Natural killer cell (primary cell): Measurements from ENCODE around the gene DSTYK. TPM values are rescaled to one million over a fixed set of nuclear protein-coding genes. Genes with fewer than 3 reads are reported as not detected.
A peak's percentile ranks its signal among the peaks of the same experiment; 100 is the strongest.

Source experiments
- ATAC-seq, 3 donors: fragments of 150-1000 bp in 2 of 3; fragments of 200-7000 bp in 1 of 3; cut with Tn5 transposase; 1 replicate in 1 of 3; 2 replicates in 2 of 3; pipeline ENCODE4 v1.10.0; 2021; ENCODE audit warnings: mild to moderate bottlenecking in 2 of 3, moderate library complexity in 2 of 3
- DNase-seq, 2 donors: peaks; one replicate each; pipeline versions ENCODE4 v3.0.0 to v3.0.0-alpha.2; 2013 to 2021; ENCODE audit warnings: mixed read lengths in 1 of 2
- H3K27ac ChIP-seq: one replicate; pipeline ENCODE4 v1.5.1; 2013; ENCODE audit warnings: mild to moderate bottlenecking, low read length
- H3K27me3 ChIP-seq: one replicate; pipeline ENCODE4 v1.6.1; 2013; ENCODE audit warnings: low read length; ENCODE audit not compliant: control insufficient read depth, insufficient read depth
- H3K36me3 ChIP-seq: one replicate; pipeline ENCODE4 v1.6.1; 2013; ENCODE audit warnings: low read length; ENCODE audit not compliant: control insufficient read depth, insufficient read depth
- H3K4me1 ChIP-seq: one replicate; pipeline ENCODE4 v1.6.1; 2013; ENCODE audit warnings: low read length; ENCODE audit not compliant: control insufficient read depth, insufficient read depth
- H3K4me3 ChIP-seq: one replicate; pipeline ENCODE4 v1.5.1; 2013; ENCODE audit warnings: low read length
- H3K9me3 ChIP-seq: one replicate; pipeline ENCODE4 v1.6.1; 2013; ENCODE audit warnings: low read length; ENCODE audit not compliant: control insufficient read depth, insufficient read depth
- H3K27ac Mint-ChIP-seq, 2 donors: one replicate each; pipeline ENCODE4 v1.8.0; 2022; ENCODE audit warnings: mild to moderate bottlenecking in 2 of 2, mixed read lengths in 2 of 2, moderate library complexity in 1 of 2
- H3K27me3 Mint-ChIP-seq, 2 donors: one replicate each; pipeline ENCODE4 v1.8.0; 2022; ENCODE audit warnings: low read depth in 2 of 2, mixed read lengths in 2 of 2
- H3K36me3 Mint-ChIP-seq: one replicate; pipeline ENCODE4 v1.8.0; 2022; ENCODE audit warnings: mixed read lengths
- H3K4me1 Mint-ChIP-seq, 2 donors: one replicate each; pipeline ENCODE4 v1.8.0; 2022; ENCODE audit warnings: mixed read lengths in 2 of 2
- H3K4me3 Mint-ChIP-seq: one replicate; pipeline ENCODE4 v1.8.0; 2022; ENCODE audit warnings: mild to moderate bottlenecking, moderate library complexity, mixed read lengths
- H3K9me3 Mint-ChIP-seq, 2 donors: one replicate each; pipeline ENCODE4 v1.8.0; 2022; ENCODE audit warnings: mixed read lengths in 2 of 2
- CTCF ChIP-seq: fragments of 200-600 bp; IDR thresholded peaks from one replicate; pipeline ENCODE4 v1.8.0; 2022; ENCODE audit warnings: antibody characterized with exemption
- WGBS: methylation state at CpG from one replicate; pipeline ENCODE4 v1.1.7; 2013; ENCODE audit warnings: missing lambda C conversion rate; ENCODE audit not compliant: insufficient coverage; 5-methylcytosine and 5-hydroxymethylcytosine counted together
- intact Hi-C: fragments of 100-400 bp; cut with micrococcal nuclease; formaldehyde crosslinking; loops from one replicate; pipeline ENCODE4 v1.14.2; 2022
- total RNA-seq, 4 donors: library from RNA; stranded (reverse); fragments of 120-200 nt in 1 of 4; gene quantifications; one replicate each; pipeline versions ENCODE4 v1.2.3 to v1.2.4, GENCODE V29; 2013 to 2022

DSTYK gene
- total RNA-seq, 3 donors from 2014 or later (not counting 1 experiment from before 2014, with no cell fraction given): 9.9 to 17.5 (median 14.9) TPM

- Histone ChIP-seq H3K9me3 (no peaks in the 10 kb centered on the region), H3K36me3 (no peaks in the 10 kb centered on the region), H3K27ac (no peak overlapping the region), H3K4me1 (no peaks in the 10 kb centered on the region), H3K4me3 (no peak overlapping the region), H3K27me3 (peaks cover 2% of the 10 kb centered on the region)
- Mint-ChIP-seq H3K36me3 (no peaks in the 10 kb centered on the region), H3K27me3 (peaks cover 32% of the 10 kb centered on the region in 2 donors), H3K4me3 (no peak overlapping the region), H3K27ac (no peak overlapping the region), H3K4me1 (no peaks in the 10 kb centered on the region), H3K9me3 (no peaks in the 10 kb centered on the region)
- DNase-seq (no peak), ATAC-seq (peak in 1 of 3 donors; percentile 24)
- intact Hi-C loops: no loop called here
- WGBS: 28% methylated on average over 12 of the region's 12 CpGs
- TF ChIP-seq CTCF: no peak
Measured at GRCh38 chr1:205237526-205238484, 26.3 kb upstream of the DSTYK start.

DNA sequence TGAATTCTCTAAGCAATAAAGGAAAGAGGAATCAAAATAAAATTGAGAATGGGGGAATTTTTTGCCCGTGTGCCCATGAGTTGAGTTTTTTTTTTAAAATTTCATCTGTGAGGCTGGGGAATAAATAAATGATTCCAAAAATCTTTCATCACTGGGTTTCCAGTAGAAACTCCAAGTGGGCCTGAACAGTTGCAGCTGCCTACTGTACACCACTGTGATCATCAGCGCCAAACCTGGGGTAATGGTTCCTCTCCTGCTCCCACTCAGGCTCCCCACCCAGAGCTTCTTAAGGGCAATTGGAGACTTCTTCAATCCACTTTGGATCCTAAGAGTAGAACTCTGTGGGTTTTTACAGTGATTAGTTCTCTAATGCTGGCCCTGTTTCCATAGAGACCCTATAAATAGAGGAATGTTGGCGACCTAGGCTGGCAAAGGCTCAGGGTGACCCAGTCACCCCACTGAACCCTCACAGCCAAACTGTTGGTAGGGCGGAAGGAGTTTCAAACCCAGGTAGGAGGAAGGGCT, 25.5 kb upstream of the DSTYK start:
- H3K9me3 ChIP-seq: no peaks in the 10 kb centered on the region
- Mint-ChIP-seq H3K27me3 (peaks cover 25 to 30% of the 10 kb centered on the region in 2 donors), H3K4me3 (no peak overlapping the region), H3K27ac (no peak overlapping the region), H3K4me1 (no peaks in the 10 kb centered on the region), H3K9me3 (no peaks in the 10 kb centered on the region), H3K36me3 (no peaks in the 10 kb centered on the region)
- H3K27ac ChIP-seq: no peak overlapping the region
- intact Hi-C loops: no loop called here
- no peak for TF ChIP-seq CTCF
- H3K27me3 ChIP-seq: peaks cover 2% of the 10 kb centered on the region
- no peak overlapping the region for H3K4me3 ChIP-seq
- 79% methylated on average over 4 of the region's 4 CpGs for WGBS
- no peaks in the 10 kb centered on the region for H3K4me1 ChIP-seq
- H3K36me3 ChIP-seq: no peaks in the 10 kb centered on the region
- ATAC-seq (no peak), DNase-seq (no peak)

DNA sequence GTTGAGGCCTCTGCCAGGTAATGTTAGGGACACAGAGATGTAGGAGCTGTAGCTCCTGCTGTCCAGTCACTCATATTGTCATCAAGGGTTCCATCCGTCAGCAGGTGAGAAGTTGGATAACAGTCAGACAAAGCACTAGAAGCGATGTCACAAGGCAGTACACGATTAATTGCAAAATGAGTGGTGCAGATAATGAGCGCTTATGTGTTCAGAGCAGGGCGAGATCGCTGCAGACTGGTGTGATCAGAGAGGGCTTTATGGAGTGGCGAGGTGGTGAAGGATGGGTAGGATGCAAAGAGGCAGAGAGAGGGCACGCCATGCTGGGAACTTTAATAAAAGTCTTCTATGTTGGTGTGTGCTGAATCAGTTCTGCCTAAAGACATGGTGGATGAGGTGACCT, 25.0 kb upstream of the DSTYK start:
- intact Hi-C loops: no loop called here
- ATAC-seq: no peak
- H3K4me1 Mint-ChIP-seq: no peaks in the 10 kb centered on the region
- H3K4me3 Mint-ChIP-seq: no peak overlapping the region
- TF ChIP-seq CTCF: no peak
- 92% methylated on average over 8 of the region's 8 CpGs for WGBS
- no peaks in the 10 kb centered on the region for H3K36me3 Mint-ChIP-seq
- H3K9me3 ChIP-seq: no peaks in the 10 kb centered on the region
- H3K4me3 ChIP-seq: no peak overlapping the region
- no peak overlapping the region for H3K27ac Mint-ChIP-seq
- no peaks in the 10 kb centered on the region for H3K36me3 ChIP-seq
- H3K27me3 Mint-ChIP-seq: peaks cover 25 to 30% of the 10 kb centered on the region in 2 donors
- no peaks in the 10 kb centered on the region for H3K9me3 Mint-ChIP-seq
- DNase-seq: no peak
- no peaks in the 10 kb centered on the region for H3K4me1 ChIP-seq
- H3K27ac ChIP-seq: no peak overlapping the region
- H3K27me3 ChIP-seq: peaks cover 2% of the 10 kb centered on the region
